Measurements from ENCODE around the gene MUCL3. TPM values are rescaled to one million over a fixed set of nuclear protein-coding genes. Genes with fewer than 3 reads are reported as not detected.

Gene MUCL3
- polyA plus RNA-seq, 1 of the 3 experiments (the other 2 are of a cell fraction): not detected

DNA sequence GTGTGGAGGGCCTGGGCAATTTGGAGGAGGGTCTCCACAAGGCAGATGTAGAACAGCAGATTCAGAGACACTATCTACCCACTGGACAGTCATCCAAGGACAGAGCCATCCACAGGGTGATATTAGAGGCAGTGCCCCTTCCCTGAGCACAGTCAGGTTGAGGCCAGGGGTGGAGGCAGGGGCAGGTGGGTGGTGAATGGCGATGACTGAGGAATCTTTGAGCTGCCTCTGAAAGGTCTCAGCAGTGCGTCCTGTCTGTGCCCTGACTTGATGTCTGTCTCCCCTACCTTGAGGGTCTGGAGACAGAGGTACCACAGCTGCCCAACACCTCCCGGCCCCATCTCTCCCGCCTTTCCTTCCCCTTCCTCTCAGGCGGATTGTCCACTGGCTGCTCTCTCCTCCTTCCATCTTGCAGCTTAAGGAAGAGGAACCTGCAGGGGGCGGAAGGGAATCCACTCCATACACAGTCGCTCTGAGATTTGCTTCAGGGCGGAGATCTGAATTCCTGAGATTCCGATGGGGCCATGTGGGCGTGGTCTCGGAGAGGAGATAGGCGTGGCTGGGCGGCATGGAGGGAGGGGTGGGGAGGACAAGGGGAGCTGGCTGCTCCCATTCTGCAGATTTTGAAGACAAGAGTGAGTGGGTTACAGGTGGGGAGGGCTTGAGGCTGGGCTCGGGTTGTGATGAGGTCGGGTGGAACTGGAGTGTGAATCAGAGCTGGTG lies 1.7 kb downstream of the MUCL3 start:
- peak; percentile 41 for DNase-seq
- Histone ChIP-seq H3K4me3 (ENCODE audit: low read depth in 2 of 2, low read length in 1 of 2) (peak overlapping the region in 1 of 2 experiments; percentile 35; a peak in 1 of 4 replicates), H3K27me3 (ENCODE audit: insufficient read depth) (peaks cover 11% of the 10 kb centered on the region; the same call in 1 of the 2 replicates), H3K79me2 (ENCODE audit: insufficient read depth) (no peaks in the 10 kb centered on the region), H3K9me3 (no peaks in the 10 kb centered on the region), H3K4me1 (ENCODE audit: control insufficient read depth in 1 of 2, insufficient read depth in 2 of 2, low read depth in 1 of 2, low read length in 1 of 2) (peaks cover 0 to 4% of the 10 kb centered on the region in 2 experiments; a peak in 1 of 4 replicates), H3K27ac (ENCODE audit: low read depth in 2 of 2, low read length in 1 of 2) (no peak overlapping the region), H3K9me2 (no peaks in the 10 kb centered on the region), H3K4me2 (peak overlapping the region; percentile 65), H3F3A (replicated peaks; ENCODE audit: insufficient read depth) (no peaks in the 10 kb centered on the region), H4K20me1 (ENCODE audit: insufficient read depth) (no peaks in the 10 kb centered on the region), H3K36me3 (replicated peaks in 1 of 2; ENCODE audit: control insufficient read depth in 1 of 2, insufficient read depth in 2 of 2, low read length in 1 of 2) (no peaks in the 10 kb centered on the region), H2AFZ (ENCODE audit: low read depth) (peak overlapping the region; percentile 89; the same call in 1 of the 2 replicates), H3K9ac (no peak overlapping the region)
- ChIA-PET CTCF (interaction anchor here (0.7 to 1.4 kb wide), 2 partner anchors 17 to 18 kb away, joined by 3 read pairs; no protein-coding TSS in a partner anchor), POLR2A (interaction anchor here (0.6 kb wide), 1 partner anchor 24 kb away, joined by 3 read pairs; no protein-coding TSS in a partner anchor)
- WGBS (ENCODE audit: low lambda C conversion rate): 2% methylated on average over 14 of the region's 15 CpGs
- TF ChIP-seq YY1 (IDR thresholded peaks at IDR 0.05; ENCODE audit: low read depth): peak; percentile 59; the same call in 1 of the 2 replicates
- TF ChIP-seq, protein P1, sequence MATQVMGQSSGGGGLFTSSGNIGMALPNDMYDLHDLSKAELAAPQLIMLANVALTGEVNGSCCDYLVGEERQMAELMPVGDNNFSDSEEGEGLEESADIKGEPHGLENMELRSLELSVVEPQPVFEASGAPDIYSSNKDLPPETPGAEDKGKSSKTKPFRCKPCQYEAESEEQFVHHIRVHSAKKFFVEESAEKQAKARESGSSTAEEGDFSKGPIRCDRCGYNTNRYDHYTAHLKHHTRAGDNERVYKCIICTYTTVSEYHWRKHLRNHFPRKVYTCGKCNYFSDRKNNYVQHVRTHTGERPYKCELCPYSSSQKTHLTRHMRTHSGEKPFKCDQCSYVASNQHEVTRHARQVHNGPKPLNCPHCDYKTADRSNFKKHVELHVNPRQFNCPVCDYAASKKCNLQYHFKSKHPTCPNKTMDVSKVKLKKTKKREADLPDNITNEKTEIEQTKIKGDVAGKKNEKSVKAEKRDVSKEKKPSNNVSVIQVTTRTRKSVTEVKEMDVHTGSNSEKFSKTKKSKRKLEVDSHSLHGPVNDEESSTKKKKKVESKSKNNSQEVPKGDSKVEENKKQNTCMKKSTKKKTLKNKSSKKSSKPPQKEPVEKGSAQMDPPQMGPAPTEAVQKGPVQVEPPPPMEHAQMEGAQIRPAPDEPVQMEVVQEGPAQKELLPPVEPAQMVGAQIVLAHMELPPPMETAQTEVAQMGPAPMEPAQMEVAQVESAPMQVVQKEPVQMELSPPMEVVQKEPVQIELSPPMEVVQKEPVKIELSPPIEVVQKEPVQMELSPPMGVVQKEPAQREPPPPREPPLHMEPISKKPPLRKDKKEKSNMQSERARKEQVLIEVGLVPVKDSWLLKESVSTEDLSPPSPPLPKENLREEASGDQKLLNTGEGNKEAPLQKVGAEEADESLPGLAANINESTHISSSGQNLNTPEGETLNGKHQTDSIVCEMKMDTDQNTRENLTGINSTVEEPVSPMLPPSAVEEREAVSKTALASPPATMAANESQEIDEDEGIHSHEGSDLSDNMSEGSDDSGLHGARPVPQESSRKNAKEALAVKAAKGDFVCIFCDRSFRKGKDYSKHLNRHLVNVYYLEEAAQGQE (IDR thresholded peaks at IDR 0.05; ENCODE audit: low read depth, low read length): no peak
- TF ChIP-seq IRF3 (IDR thresholded peaks at IDR 0.05; ENCODE audit: low read depth, low read length): no peak
- TF ChIP-seq, protein P2, sequence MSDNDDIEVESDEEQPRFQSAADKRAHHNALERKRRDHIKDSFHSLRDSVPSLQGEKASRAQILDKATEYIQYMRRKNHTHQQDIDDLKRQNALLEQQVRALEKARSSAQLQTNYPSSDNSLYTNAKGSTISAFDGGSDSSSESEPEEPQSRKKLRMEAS (IDR thresholded peaks at IDR 0.05; ENCODE audit: low read depth): no peak
- TF ChIP-seq SMC3 (IDR thresholded peaks at IDR 0.05; ENCODE audit: low read depth, low read length): peak; percentile 54
- no peak for TF ChIP-seq FOSL2 (IDR thresholded peaks at IDR 0.05; ENCODE audit: borderline replicate concordance, low read depth)
- TF ChIP-seq TAF1 (IDR thresholded peaks at IDR 0.05; ENCODE audit: borderline replicate concordance, low read depth, low read length): peak; percentile 29; the same call in 1 of the 2 replicates
- TF ChIP-seq CHD2 (IDR thresholded peaks at IDR 0.05; ENCODE audit: low read length, partially characterized antibody): no peak
- no peak for TF ChIP-seq POLR2AphosphoS5 (IDR thresholded peaks at IDR 0.05; ENCODE audit: low read depth, low read length)
- no peak for TF ChIP-seq GABPA (IDR thresholded peaks at IDR 0.05; ENCODE audit: low read depth)
- no peak for TF ChIP-seq GATA2 (CRISPR knock-in tag; IDR thresholded peaks at IDR 0.05)
- TF ChIP-seq, protein P3, sequence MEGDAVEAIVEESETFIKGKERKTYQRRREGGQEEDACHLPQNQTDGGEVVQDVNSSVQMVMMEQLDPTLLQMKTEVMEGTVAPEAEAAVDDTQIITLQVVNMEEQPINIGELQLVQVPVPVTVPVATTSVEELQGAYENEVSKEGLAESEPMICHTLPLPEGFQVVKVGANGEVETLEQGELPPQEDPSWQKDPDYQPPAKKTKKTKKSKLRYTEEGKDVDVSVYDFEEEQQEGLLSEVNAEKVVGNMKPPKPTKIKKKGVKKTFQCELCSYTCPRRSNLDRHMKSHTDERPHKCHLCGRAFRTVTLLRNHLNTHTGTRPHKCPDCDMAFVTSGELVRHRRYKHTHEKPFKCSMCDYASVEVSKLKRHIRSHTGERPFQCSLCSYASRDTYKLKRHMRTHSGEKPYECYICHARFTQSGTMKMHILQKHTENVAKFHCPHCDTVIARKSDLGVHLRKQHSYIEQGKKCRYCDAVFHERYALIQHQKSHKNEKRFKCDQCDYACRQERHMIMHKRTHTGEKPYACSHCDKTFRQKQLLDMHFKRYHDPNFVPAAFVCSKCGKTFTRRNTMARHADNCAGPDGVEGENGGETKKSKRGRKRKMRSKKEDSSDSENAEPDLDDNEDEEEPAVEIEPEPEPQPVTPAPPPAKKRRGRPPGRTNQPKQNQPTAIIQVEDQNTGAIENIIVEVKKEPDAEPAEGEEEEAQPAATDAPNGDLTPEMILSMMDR (IDR thresholded peaks at IDR 0.05): peak; percentile 67
- TF ChIP-seq NFIC (IDR thresholded peaks at IDR 0.05; ENCODE audit: borderline replicate concordance): no peak
- no peak for TF ChIP-seq RFX5 (IDR thresholded peaks at IDR 0.05; ENCODE audit: low read length)
- TF ChIP-seq, protein P4, sequence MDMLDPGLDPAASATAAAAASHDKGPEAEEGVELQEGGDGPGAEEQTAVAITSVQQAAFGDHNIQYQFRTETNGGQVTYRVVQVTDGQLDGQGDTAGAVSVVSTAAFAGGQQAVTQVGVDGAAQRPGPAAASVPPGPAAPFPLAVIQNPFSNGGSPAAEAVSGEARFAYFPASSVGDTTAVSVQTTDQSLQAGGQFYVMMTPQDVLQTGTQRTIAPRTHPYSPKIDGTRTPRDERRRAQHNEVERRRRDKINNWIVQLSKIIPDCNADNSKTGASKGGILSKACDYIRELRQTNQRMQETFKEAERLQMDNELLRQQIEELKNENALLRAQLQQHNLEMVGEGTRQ (IDR thresholded peaks at IDR 0.05; ENCODE audit: borderline replicate concordance, low read depth, low read length): no peak
- TF ChIP-seq SIN3A (IDR thresholded peaks at IDR 0.05; ENCODE audit: borderline replicate concordance, low read depth, low read length): peak; percentile 30; the same call in 1 of the 2 replicates
- 0 out of 2 replicates have a peak, but pooled peaks have one; percentile 15 for TF ChIP-seq TCF12 (IDR thresholded peaks at IDR 0.05)
- TF ChIP-seq FOXJ3 (CRISPR knock-in tag; IDR thresholded peaks at IDR 0.05): no peak
- peak; percentile 85 for TF ChIP-seq TEAD4 (IDR thresholded peaks at IDR 0.05; ENCODE audit: borderline replicate concordance, insufficient read depth)
- no peak for TF ChIP-seq ELF1 (IDR thresholded peaks at IDR 0.05)
- no peak for TF ChIP-seq MXI1 (IDR thresholded peaks at IDR 0.05; ENCODE audit: low read depth, low read length)
- no peak for TF ChIP-seq PBX3 (IDR thresholded peaks at IDR 0.05)
- no peak for TF ChIP-seq RXRA (IDR thresholded peaks at IDR 0.05; ENCODE audit: borderline replicate concordance, low read depth)
- peak; percentile 35 for TF ChIP-seq RAD21 (IDR thresholded peaks at IDR 0.05; ENCODE audit: low read length)
